Thymus (tissue), 11 donors: Measurements from ENCODE around the gene PRLR. TPM values are rescaled to one million over a fixed set of nuclear protein-coding genes. Genes with fewer than 3 reads are reported as not detected.

ENCODE experiments used
- DNase-seq, 9 donors: peaks; one replicate each; pipeline ENCODE4 v3.0.0-alpha.2; 2013; ENCODE audit warnings: low spot score in 9 of 9, low read depth in 6 of 9, missing footprints in 1 of 9
- H3K27ac ChIP-seq, 2 donors: one replicate each; pipeline ENCODE4 v1.5.1; 2013; ENCODE audit warnings: control low read depth in 1 of 2, low read depth in 1 of 2, low read length in 1 of 2, mild to moderate bottlenecking in 1 of 2, moderate library complexity in 1 of 2
- H3K27me3 ChIP-seq, 2 donors: one replicate each; pipeline ENCODE4 v1.5.1; 2013; ENCODE audit warnings: low read length in 1 of 2; ENCODE audit not compliant: control insufficient read depth in 2 of 2, insufficient read depth in 1 of 2
- H3K36me3 ChIP-seq, 2 donors: one replicate each; pipeline ENCODE4 v1.5.1; 2013; ENCODE audit warnings: low read length in 1 of 2, mild to moderate bottlenecking in 1 of 2, moderate library complexity in 1 of 2; ENCODE audit not compliant: control insufficient read depth in 2 of 2, insufficient read depth in 2 of 2
- H3K4me1 ChIP-seq, 2 donors: one replicate each; pipeline ENCODE4 v1.5.1; 2013; ENCODE audit warnings: low read length in 2 of 2; ENCODE audit not compliant: control insufficient read depth in 2 of 2, insufficient read depth in 2 of 2
- H3K4me3 ChIP-seq, 2 donors: one replicate each; pipeline ENCODE4 v1.5.1; 2013; ENCODE audit warnings: low read length in 2 of 2, control low read depth in 1 of 2, mild to moderate bottlenecking in 1 of 2
- H3K9me3 ChIP-seq, 2 donors: one replicate each; pipeline ENCODE4 v1.5.1; 2013; ENCODE audit warnings: low read length in 1 of 2, mild to moderate bottlenecking in 1 of 2; ENCODE audit not compliant: control insufficient read depth in 2 of 2, insufficient read depth in 1 of 2
- WGBS: extraction: QIAGEN DNeasy Blood & Tissue Kit; methylation state at CpG from one replicate; pipeline ENCODE4 v1.1.7; 2013; 5-methylcytosine and 5-hydroxymethylcytosine counted together
- polyA plus RNA-seq: library from polyadenylated mRNA; stranded (reverse); fragments of 200-250 nt; gene quantifications from one replicate; pipeline ENCODE4 v1.2.3, GENCODE V29; 2013
- total RNA-seq: library from RNA; stranded (reverse); fragments of 120-200 nt; gene quantifications from one replicate; pipeline ENCODE4 v1.2.4, GENCODE V29; 2013
- donor health status: healthy.

Gene PRLR
- total and polyA plus RNA-seq, 2 donors: 0.75 to 1.7 TPM

- H3K27me3 ChIP-seq: no peaks in the 10 kb centered on the region
- no peak for DNase-seq
- no peak overlapping the region for H3K4me3 ChIP-seq
- no peak overlapping the region for H3K27ac ChIP-seq
- no peaks in the 10 kb centered on the region for H3K4me1 ChIP-seq
- 91% methylated on average over 1 of the region's 1 CpG for WGBS
- H3K9me3 ChIP-seq: no peaks in the 10 kb centered on the region
- no peaks in the 10 kb centered on the region for H3K36me3 ChIP-seq
These were observed 24.7 kb downstream of the PRLR start for GRCh38 chr5:35205606-35206005.

- H3K27me3 ChIP-seq: no peaks in the 10 kb centered on the region
- no peaks in the 10 kb centered on the region for H3K9me3 ChIP-seq
- H3K27ac ChIP-seq: no peak overlapping the region
- H3K4me1 ChIP-seq: no peaks in the 10 kb centered on the region
- WGBS: 93% methylated on average over 2 of the region's 2 CpGs
- H3K36me3 ChIP-seq: no peaks in the 10 kb centered on the region
- no peak for DNase-seq
- H3K4me3 ChIP-seq: no peak overlapping the region
These were observed 25.1 kb downstream of the PRLR start for GRCh38 chr5:35205186-35205585.

GRCh38 chr5:35203403-35203802, 26.9 kb downstream of the PRLR start:
- H3K27me3 ChIP-seq: no peaks in the 10 kb centered on the region
- H3K4me3 ChIP-seq: no peak overlapping the region
- no peak for DNase-seq
- no peaks in the 10 kb centered on the region for H3K4me1 ChIP-seq
- WGBS: 95% methylated on average over 1 of the region's 1 CpG
- H3K36me3 ChIP-seq: no peaks in the 10 kb centered on the region
- H3K27ac ChIP-seq: no peak overlapping the region
- no peaks in the 10 kb centered on the region for H3K9me3 ChIP-seq

- no peak overlapping the region for H3K27ac ChIP-seq
- no peaks in the 10 kb centered on the region for H3K4me1 ChIP-seq
- no peaks in the 10 kb centered on the region for H3K27me3 ChIP-seq
- H3K4me3 ChIP-seq: no peak overlapping the region
- 63% methylated on average over 5 of the region's 5 CpGs for WGBS
- peak in 7 of 9 donors; percentile 5 to 57 (median 15) for DNase-seq
- no peaks in the 10 kb centered on the region for H3K36me3 ChIP-seq
- no peaks in the 10 kb centered on the region for H3K9me3 ChIP-seq
These were observed 27.8 kb downstream of the PRLR start for GRCh38 chr5:35202319-35203111.

GRCh38 chr5:35201291-35201690, 29.0 kb downstream of the PRLR start:
- Histone ChIP-seq H3K4me1 (no peaks in the 10 kb centered on the region), H3K4me3 (no peak overlapping the region), H3K36me3 (no peaks in the 10 kb centered on the region), H3K27ac (no peak overlapping the region), H3K27me3 (no peaks in the 10 kb centered on the region), H3K9me3 (no peaks in the 10 kb centered on the region)
- DNase-seq: no peak
- 93% methylated on average over 2 of the region's 2 CpGs for WGBS

- no peaks in the 10 kb centered on the region for H3K36me3 ChIP-seq
- H3K27ac ChIP-seq: no peak overlapping the region
- WGBS: 97% methylated on average over 3 of the region's 3 CpGs
- H3K9me3 ChIP-seq: no peaks in the 10 kb centered on the region
- no peaks in the 10 kb centered on the region for H3K4me1 ChIP-seq
- DNase-seq: no peak
- H3K27me3 ChIP-seq: no peaks in the 10 kb centered on the region
- H3K4me3 ChIP-seq: no peak overlapping the region
These were observed 30.4 kb downstream of the PRLR start for GRCh38 chr5:35199886-35200285.

- H3K4me1 ChIP-seq: no peaks in the 10 kb centered on the region
- no peaks in the 10 kb centered on the region for H3K36me3 ChIP-seq
- no peak overlapping the region for H3K27ac ChIP-seq
- no peak for DNase-seq
- no peaks in the 10 kb centered on the region for H3K9me3 ChIP-seq
- H3K4me3 ChIP-seq: no peak overlapping the region
- WGBS: 73% methylated on average over 4 of the region's 4 CpGs
- H3K27me3 ChIP-seq: no peaks in the 10 kb centered on the region
These were observed 31.6 kb downstream of the PRLR start for GRCh38 chr5:35198686-35199085.

- no peaks in the 10 kb centered on the region for H3K36me3 ChIP-seq
- no peak overlapping the region for H3K4me3 ChIP-seq
- H3K27ac ChIP-seq: no peak overlapping the region
- 71% methylated on average over 5 of the region's 5 CpGs for WGBS
- DNase-seq: peak in 2 of 9 donors; percentile 4 to 10
- H3K9me3 ChIP-seq: no peaks in the 10 kb centered on the region
- H3K27me3 ChIP-seq: no peaks in the 10 kb centered on the region
- no peaks in the 10 kb centered on the region for H3K4me1 ChIP-seq
These were observed 32.2 kb downstream of the PRLR start for GRCh38 chr5:35198075-35198474.

- DNase-seq: no peak
- H3K4me1 ChIP-seq: no peaks in the 10 kb centered on the region
- no peaks in the 10 kb centered on the region for H3K27me3 ChIP-seq
- H3K36me3 ChIP-seq: no peaks in the 10 kb centered on the region
- no peak overlapping the region for H3K4me3 ChIP-seq
- no peaks in the 10 kb centered on the region for H3K9me3 ChIP-seq
- no peak overlapping the region for H3K27ac ChIP-seq
- 94% methylated on average over 3 of the region's 3 CpGs for WGBS
These were observed 32.9 kb downstream of the PRLR start for GRCh38 chr5:35197351-35197750.
